PC-9 (cell line): Measurements from ENCODE around the gene ZCCHC18.

Experiments used
- EZH2 ChIP-seq: fragments of 200-600 bp; sonication (generic); IDR thresholded peaks from 2 replicates; pipeline ENCODE4 v1.8.0; 2017; ENCODE audit warnings: antibody characterized with exemption, low read depth
- TF ChIP-seq, protein P1 (sequence below): fragments of 200-600 bp; sonication (generic); conservative IDR thresholded peaks from 2 replicates; pipeline ENCODE4 v1.6.1; 2017; ENCODE audit warnings: mixed run types, antibody characterized with exemption, mild to moderate bottlenecking, moderate library complexity

DNA sequence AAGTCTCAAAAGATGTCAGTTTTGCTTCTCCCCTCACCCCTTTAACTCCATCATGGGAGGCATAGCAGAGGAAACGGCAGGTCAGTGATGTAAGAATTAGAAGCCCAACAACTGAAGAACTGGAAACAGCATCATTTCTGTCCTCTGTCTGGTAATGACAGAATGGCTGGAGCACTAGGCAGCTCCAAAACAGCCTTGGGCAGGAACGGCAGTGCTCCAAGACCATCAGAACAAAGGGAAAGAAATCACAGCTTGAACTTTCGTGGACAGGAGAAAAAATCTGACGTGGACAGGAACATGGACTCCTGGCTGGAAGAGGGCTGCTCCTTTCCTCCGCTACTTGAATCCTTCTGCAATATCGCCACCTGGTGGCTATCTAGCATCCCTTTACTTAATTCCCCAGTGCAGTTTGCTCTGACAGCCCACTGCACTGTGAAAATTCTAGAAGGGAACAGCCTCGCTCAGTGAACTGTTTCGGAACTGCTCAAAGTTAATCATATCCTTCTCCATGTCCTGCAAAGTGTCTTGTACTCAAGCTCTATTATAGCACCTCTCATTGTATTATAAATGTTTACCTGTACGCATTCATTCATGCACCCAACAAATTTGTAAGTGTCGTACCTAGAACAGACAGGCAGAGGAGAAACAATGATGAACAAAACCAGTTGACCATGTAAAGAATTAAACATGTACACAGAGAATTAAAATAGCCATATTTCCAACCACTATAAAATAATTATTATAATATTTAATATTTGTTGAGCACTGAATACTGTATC is 24.1 kb downstream of the ZCCHC18 start:
- TF ChIP-seq, protein P1, sequence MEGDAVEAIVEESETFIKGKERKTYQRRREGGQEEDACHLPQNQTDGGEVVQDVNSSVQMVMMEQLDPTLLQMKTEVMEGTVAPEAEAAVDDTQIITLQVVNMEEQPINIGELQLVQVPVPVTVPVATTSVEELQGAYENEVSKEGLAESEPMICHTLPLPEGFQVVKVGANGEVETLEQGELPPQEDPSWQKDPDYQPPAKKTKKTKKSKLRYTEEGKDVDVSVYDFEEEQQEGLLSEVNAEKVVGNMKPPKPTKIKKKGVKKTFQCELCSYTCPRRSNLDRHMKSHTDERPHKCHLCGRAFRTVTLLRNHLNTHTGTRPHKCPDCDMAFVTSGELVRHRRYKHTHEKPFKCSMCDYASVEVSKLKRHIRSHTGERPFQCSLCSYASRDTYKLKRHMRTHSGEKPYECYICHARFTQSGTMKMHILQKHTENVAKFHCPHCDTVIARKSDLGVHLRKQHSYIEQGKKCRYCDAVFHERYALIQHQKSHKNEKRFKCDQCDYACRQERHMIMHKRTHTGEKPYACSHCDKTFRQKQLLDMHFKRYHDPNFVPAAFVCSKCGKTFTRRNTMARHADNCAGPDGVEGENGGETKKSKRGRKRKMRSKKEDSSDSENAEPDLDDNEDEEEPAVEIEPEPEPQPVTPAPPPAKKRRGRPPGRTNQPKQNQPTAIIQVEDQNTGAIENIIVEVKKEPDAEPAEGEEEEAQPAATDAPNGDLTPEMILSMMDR = peak; percentile 80
- no peak for TF ChIP-seq EZH2
